Measurements from ENCODE around the gene NTMT1.

NTMT1 gene

GRCh38 chr9:129640871-129641749 is 15.1 kb downstream of the NTMT1 start:
- ChIA-PET POLR2A (ENCODE audit: low non-redundant PET) (interaction anchor here (0.5 kb wide), 1 partner anchor 15 kb away, joined by 3 read pairs; the partner anchor contains the start of gene NTMT1), CTCF (interaction anchor here (0.5 to 5.2 kb wide), 8 partner anchors 10 to 553 kb away, joined by 3 to 33 read pairs (median 4); partner anchors contain the start of gene NTMT1)
- H3K27ac ChIP-seq: peak overlapping the region; percentile 82
- DNase-seq (ENCODE audit: low spot score): no peak
- no peak for TF ChIP-seq CTCF (conservative IDR thresholded peaks at IDR 0.05; ENCODE audit: low read depth)

GRCh38 chr9:129641750-129642585 is 16.0 kb downstream of the NTMT1 start, which contains the start of gene ASB6:
ASB6 (minus strand) TSS chr9:129642151; CDS start chr9:129641999, 152 bp downstream.
- TF ChIP-seq CTCF (conservative IDR thresholded peaks at IDR 0.05; ENCODE audit: low read depth): peak; percentile 100
- ChIA-PET CTCF (interaction anchor here (0.5 to 5.2 kb wide), 30 partner anchors 11 to 554 kb away, joined by 3 to 33 read pairs (median 4); partner anchors contain the start of gene NTMT1), POLR2A (ENCODE audit: low non-redundant PET) (interaction anchor here (1.2 kb wide), 1 partner anchor 60 kb away, joined by 5 read pairs; no protein-coding TSS in a partner anchor)
- DNase-seq (ENCODE audit: low spot score): peak; percentile 99
- H3K27ac ChIP-seq: peak within 1 kb of the TSS; percentile 82

GRCh38 chr9:129643706-129644105 is 17.7 kb downstream of the NTMT1 start:
- POLR2A ChIA-PET (ENCODE audit: low non-redundant PET): interaction anchor here (0.6 kb wide), 1 partner anchor 538 kb away, joined by 5 read pairs; no protein-coding TSS in a partner anchor
- peak overlapping the region; percentile 82 for H3K27ac ChIP-seq
- TF ChIP-seq CTCF (conservative IDR thresholded peaks at IDR 0.05; ENCODE audit: low read depth): no peak
- no peak for DNase-seq (ENCODE audit: low spot score)
- CTCF ChIA-PET: interaction anchor here (0.6 to 2.2 kb wide), 7 partner anchors 8 to 286 kb away, joined by 3 to 12 read pairs (median 8); no protein-coding TSS in a partner anchor

GRCh38 chr9:129644365-129644764 is 18.4 kb downstream of the NTMT1 start:
- peak overlapping the region; percentile 82 for H3K27ac ChIP-seq
- no peak for TF ChIP-seq CTCF (conservative IDR thresholded peaks at IDR 0.05; ENCODE audit: low read depth)
- CTCF ChIA-PET: interaction anchor here (0.6 to 2.2 kb wide), 5 partner anchors 20 to 505 kb away, joined by 3 to 12 read pairs (median 9); no protein-coding TSS in a partner anchor
- POLR2A ChIA-PET (ENCODE audit: low non-redundant PET): interaction anchor here (0.6 kb wide), 1 partner anchor 116 kb away, joined by 3 read pairs; no protein-coding TSS in a partner anchor
- DNase-seq (ENCODE audit: low spot score): no peak

- no peak for TF ChIP-seq CTCF (conservative IDR thresholded peaks at IDR 0.05; ENCODE audit: low read depth)
- DNase-seq (ENCODE audit: low spot score): no peak
- ChIA-PET CTCF (interaction anchor here (0.8 to 1.1 kb wide), 2 partner anchors 93 to 506 kb away, joined by 3 read pairs; no protein-coding TSS in a partner anchor), POLR2A (ENCODE audit: low non-redundant PET) (interaction anchor here (0.6 kb wide), 1 partner anchor 115 kb away, joined by 3 read pairs; no protein-coding TSS in a partner anchor)
- H3K27ac ChIP-seq: peak overlapping the region; percentile 82
Measured at GRCh38 chr9:129644902-129645301, 18.9 kb downstream of the NTMT1 start.

Data from RWPE1 (cell line).